ENCODE measurements around the gene RNF6.
"Not testable (repeated sequence)": the region's sequence is repeated elsewhere in the genome, so short reads cannot be mapped to it uniquely, and the experiment has no call there.

The RNF6 gene

GRCh38 chr13:26221721-26222519 lies at the start of gene RNF6:
Gene RNF6, minus strand, starts transcription at chr13:26222314. Its CDS starts 2,665 bp downstream, at chr13:26219649.
- DNase-seq (ENCODE audit: low spot score), result peak; percentile 97

GRCh38 chr13:26270707-26271106 lies 48.6 kb upstream of the RNF6 start:
- no peak for DNase-seq (ENCODE audit: low spot score)

- no peak for DNase-seq (ENCODE audit: low spot score)
These were observed 44.2 kb upstream of the RNF6 start for GRCh38 chr13:26266311-26266710.

- DNase-seq (ENCODE audit: low spot score), result no peak
These were observed 40.0 kb upstream of the RNF6 start for GRCh38 chr13:26262156-26262555.

- DNase-seq (ENCODE audit: low spot score), result no peak
These were observed 37.5 kb upstream of the RNF6 start for GRCh38 chr13:26259634-26260033.

- no peak for DNase-seq (ENCODE audit: low spot score)
These were observed 34.9 kb upstream of the RNF6 start for GRCh38 chr13:26257049-26257448.

GRCh38 chr13:26255691-26256277 lies 33.7 kb upstream of the RNF6 start:
- peak; percentile 2 for DNase-seq (ENCODE audit: low spot score)

GRCh38 chr13:26255115-26255514 lies 33.0 kb upstream of the RNF6 start:
- peak; percentile 10 for DNase-seq (ENCODE audit: low spot score)

- peak; percentile 34 for DNase-seq (ENCODE audit: low spot score)
These were observed 32.5 kb upstream of the RNF6 start for GRCh38 chr13:26254583-26255111.

GRCh38 chr13:26253787-26254582 lies 31.9 kb upstream of the RNF6 start, which contains the start of gene CDK8:
Gene CDK8, plus strand, starts transcription at chr13:26254129. Its CDS starts 513 bp downstream, at chr13:26254642.
- peak; percentile 92 for DNase-seq (ENCODE audit: low spot score)

GRCh38 chr13:26253262-26253786 lies 31.2 kb upstream of the RNF6 start:
- DNase-seq (ENCODE audit: low spot score), result no peak

- DNase-seq (ENCODE audit: low spot score), result not testable (repeated sequence)
These were observed 29.9 kb upstream of the RNF6 start for GRCh38 chr13:26252006-26252405.

GRCh38 chr13:26249551-26249950 lies 27.4 kb upstream of the RNF6 start:
- DNase-seq (ENCODE audit: low spot score), result no peak

GRCh38 chr13:26247608-26248007 lies 25.5 kb upstream of the RNF6 start:
- DNase-seq (ENCODE audit: low spot score), result no peak

GRCh38 chr13:26247011-26247410 lies 24.9 kb upstream of the RNF6 start:
- no peak for DNase-seq (ENCODE audit: low spot score)

GRCh38 chr13:26246154-26246553 lies 24.0 kb upstream of the RNF6 start:
- DNase-seq (ENCODE audit: low spot score), result no peak

- DNase-seq (ENCODE audit: low spot score), result no peak
These were observed 14.2 kb upstream of the RNF6 start for GRCh38 chr13:26236296-26236695.

GRCh38 chr13:26230703-26231102 lies 8.6 kb upstream of the RNF6 start:
- no peak for DNase-seq (ENCODE audit: low spot score)

- DNase-seq (ENCODE audit: low spot score), result no peak
These were observed 7.0 kb upstream of the RNF6 start for GRCh38 chr13:26229080-26229615.

GRCh38 chr13:26228096-26228495 lies 6.0 kb upstream of the RNF6 start:
- no peak for DNase-seq (ENCODE audit: low spot score)

- DNase-seq (ENCODE audit: low spot score), result no peak
These were observed 5.3 kb upstream of the RNF6 start for GRCh38 chr13:26227166-26227971.
